HG03139 (cell line): ENCODE results near the gene RAB39B.

Source experiments
- ATAC-seq: cut with Tn5 transposase; IDR thresholded peaks from one replicate; pipeline ENCODE4 v1.9.1; 2021; ENCODE audit not compliant: unreplicated experiment

The RAB39B gene

GRCh38 chrX:155216179-155216939 is 47.9 kb downstream of the RAB39B start, which contains the start of gene VBP1:
Gene VBP1, plus strand, starts transcription at chrX:155216460. Its CDS starts 23 bp downstream, at chrX:155216483.
- ATAC-seq, result peak; percentile 98

GRCh38 chrX:155215443-155216178 is 48.7 kb downstream of the RAB39B start:
- ATAC-seq, result peak; percentile 22

- no peak for ATAC-seq
These were observed 50.6 kb downstream of the RAB39B start for GRCh38 chrX:155213731-155214130.

- no peak for ATAC-seq
These were observed 53.1 kb downstream of the RAB39B start for GRCh38 chrX:155211208-155211607.
